Duodenal mucosa (tissue), 2 donors: ENCODE data around the gene FAM135A.
"Not testable (repeated sequence)": the region's sequence is repeated elsewhere in the genome, so short reads cannot be mapped to it uniquely, and the experiment has no call there.

Source experiments
- H3K27ac ChIP-seq: one replicate; pipeline ENCODE4 v1.7.0; 2013; ENCODE audit warnings: low read depth, low read length
- H3K27me3 ChIP-seq, 2 donors: one replicate each; pipeline ENCODE4 v1.7.0; 2013; ENCODE audit warnings: low read length in 2 of 2, control low read depth in 1 of 2; ENCODE audit not compliant: insufficient read depth in 2 of 2, control insufficient read depth in 1 of 2
- H3K36me3 ChIP-seq, 2 donors: one replicate each; pipeline ENCODE4 v1.7.0; 2013; ENCODE audit warnings: low read length in 2 of 2, control low read depth in 1 of 2; ENCODE audit not compliant: insufficient read depth in 2 of 2, control insufficient read depth in 1 of 2
- H3K4me1 ChIP-seq, 2 donors: one replicate each; pipeline ENCODE4 v1.7.0; 2013; ENCODE audit warnings: low read length in 2 of 2, control low read depth in 1 of 2; ENCODE audit not compliant: insufficient read depth in 2 of 2, control insufficient read depth in 1 of 2
- H3K4me3 ChIP-seq, 2 donors: one replicate each; pipeline ENCODE4 v1.7.0; 2013; ENCODE audit warnings: low read length in 2 of 2, low read depth in 1 of 2
- H3K9ac ChIP-seq, 2 donors: one replicate each; pipeline ENCODE4 v1.7.0; 2013; ENCODE audit warnings: low read length in 2 of 2, low read depth in 1 of 2
- H3K9me3 ChIP-seq, 2 donors: one replicate each; pipeline ENCODE4 v1.7.0; 2013; ENCODE audit warnings: low read length in 2 of 2, control low read depth in 1 of 2; ENCODE audit not compliant: control insufficient read depth in 1 of 2

The FAM135A gene

DNA sequence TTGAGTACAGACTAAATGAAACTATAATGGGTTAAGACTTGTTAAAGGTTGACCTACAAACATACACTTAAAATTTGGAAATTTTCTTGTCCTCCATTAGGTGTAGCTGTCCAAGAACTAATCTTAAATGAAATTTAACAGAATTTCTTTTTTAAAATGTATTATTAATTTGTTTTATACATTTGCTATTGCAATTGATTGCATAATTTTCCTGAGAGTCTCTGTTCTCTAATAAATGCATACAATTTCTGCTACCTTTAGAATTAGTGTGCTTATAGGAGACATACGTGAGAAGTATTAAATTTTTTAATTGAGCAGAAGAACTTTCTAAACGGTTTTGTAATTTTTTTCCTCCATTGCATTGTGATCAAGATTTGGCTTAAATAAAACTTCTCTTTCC is 1.5 kb downstream of the FAM135A start:
- Histone ChIP-seq H3K9ac (peak overlapping the region; percentile 83 to 91), H3K27me3 (no peaks in the 10 kb centered on the region), H3K9me3 (no peaks in the 10 kb centered on the region), H3K4me3 (peak overlapping the region; percentile 86 to 89), H3K36me3 (peaks cover 6 to 12% of the 10 kb centered on the region in 2 donors), H3K27ac (no peak overlapping the region), H3K4me1 (peaks cover 9 to 11% of the 10 kb centered on the region in 2 donors)

DNA sequence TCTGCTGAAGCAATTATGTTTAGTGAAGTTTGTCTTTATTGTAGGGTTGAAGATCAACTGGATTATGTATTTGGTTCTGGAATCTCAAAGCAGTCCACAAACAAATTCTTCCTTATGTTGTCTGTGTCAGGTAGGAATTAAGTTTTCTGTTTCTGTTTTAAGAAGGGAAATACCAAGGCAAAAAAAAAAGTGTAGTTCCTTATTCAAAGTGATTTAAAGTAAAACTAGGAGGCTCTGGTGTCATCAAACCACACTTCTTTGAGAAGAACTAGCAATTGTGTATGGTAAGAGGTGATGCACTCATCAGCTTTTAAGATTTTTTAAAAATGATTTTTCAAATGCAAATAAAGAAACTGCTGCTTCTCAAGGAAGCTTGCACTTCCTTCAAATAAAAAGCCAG is 1.9 kb downstream of the FAM135A start:
- peaks cover 9 to 11% of the 10 kb centered on the region in 2 donors for H3K4me1 ChIP-seq
- no peak overlapping the region for H3K27ac ChIP-seq
- H3K9ac ChIP-seq = peak overlapping the region; percentile 5 to 15
- peak overlapping the region; percentile 86 to 89 for H3K4me3 ChIP-seq
- H3K27me3 ChIP-seq = no peaks in the 10 kb centered on the region
- H3K9me3 ChIP-seq = no peaks in the 10 kb centered on the region
- H3K36me3 ChIP-seq = peaks cover 6 to 14% of the 10 kb centered on the region in 2 donors

DNA sequence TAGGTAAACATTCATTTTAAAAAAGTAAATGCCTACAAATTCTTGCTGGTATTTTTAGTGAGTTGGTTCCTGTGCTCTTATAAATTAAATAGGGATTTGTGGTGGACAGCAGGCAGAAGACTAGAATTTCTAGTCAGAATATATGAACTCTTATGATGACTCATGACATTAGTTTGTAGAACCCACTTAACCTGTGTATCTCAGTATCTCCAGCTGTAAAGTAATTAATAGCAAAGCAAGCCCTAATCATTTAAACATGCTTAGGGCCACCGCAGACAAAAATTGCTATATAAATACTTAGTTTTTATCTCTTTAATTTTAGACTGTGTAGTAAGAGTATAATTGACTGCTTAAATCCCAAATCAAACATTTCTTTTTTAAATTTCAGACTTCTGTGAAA is 2.4 kb downstream of the FAM135A start:
- Histone ChIP-seq H3K9ac (peak overlapping the region; percentile 5 to 15), H3K4me3 (peak overlapping the region; percentile 86 to 89), H3K27me3 (no peaks in the 10 kb centered on the region), H3K36me3 (peaks cover 6 to 15% of the 10 kb centered on the region in 2 donors), H3K27ac (no peak overlapping the region), H3K9me3 (no peaks in the 10 kb centered on the region), H3K4me1 (peaks cover 9 to 11% of the 10 kb centered on the region in 2 donors)

DNA sequence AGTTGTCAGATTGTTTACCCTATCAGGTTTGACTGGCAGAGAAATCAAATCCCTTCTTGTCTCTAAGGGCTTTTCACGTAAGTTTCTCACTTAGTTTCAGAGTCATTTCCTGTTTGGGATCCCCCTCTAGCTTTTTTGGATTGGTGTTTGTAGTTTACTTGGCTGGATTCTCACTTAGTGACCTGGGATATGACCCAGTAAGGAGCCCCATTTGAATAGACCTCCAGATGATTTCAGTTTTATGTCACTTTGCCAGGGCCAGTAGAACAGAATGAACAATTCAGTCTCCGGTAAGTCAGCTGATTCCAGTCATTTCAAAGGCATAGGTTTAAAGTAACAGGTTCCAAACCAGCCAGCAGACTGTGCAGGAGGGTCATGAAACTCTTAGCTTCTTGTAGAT is 8.2 kb downstream of the FAM135A start:
- H3K4me1 ChIP-seq = peaks cover 0 to 11% of the 10 kb centered on the region in 2 donors
- no peak overlapping the region for H3K9ac ChIP-seq
- H3K27me3 ChIP-seq = no peaks in the 10 kb centered on the region
- peaks cover 10 to 15% of the 10 kb centered on the region in 2 donors for H3K36me3 ChIP-seq
- H3K9me3 ChIP-seq = no peaks in the 10 kb centered on the region
- no peak overlapping the region for H3K27ac ChIP-seq
- H3K4me3 ChIP-seq = no peak overlapping the region

DNA sequence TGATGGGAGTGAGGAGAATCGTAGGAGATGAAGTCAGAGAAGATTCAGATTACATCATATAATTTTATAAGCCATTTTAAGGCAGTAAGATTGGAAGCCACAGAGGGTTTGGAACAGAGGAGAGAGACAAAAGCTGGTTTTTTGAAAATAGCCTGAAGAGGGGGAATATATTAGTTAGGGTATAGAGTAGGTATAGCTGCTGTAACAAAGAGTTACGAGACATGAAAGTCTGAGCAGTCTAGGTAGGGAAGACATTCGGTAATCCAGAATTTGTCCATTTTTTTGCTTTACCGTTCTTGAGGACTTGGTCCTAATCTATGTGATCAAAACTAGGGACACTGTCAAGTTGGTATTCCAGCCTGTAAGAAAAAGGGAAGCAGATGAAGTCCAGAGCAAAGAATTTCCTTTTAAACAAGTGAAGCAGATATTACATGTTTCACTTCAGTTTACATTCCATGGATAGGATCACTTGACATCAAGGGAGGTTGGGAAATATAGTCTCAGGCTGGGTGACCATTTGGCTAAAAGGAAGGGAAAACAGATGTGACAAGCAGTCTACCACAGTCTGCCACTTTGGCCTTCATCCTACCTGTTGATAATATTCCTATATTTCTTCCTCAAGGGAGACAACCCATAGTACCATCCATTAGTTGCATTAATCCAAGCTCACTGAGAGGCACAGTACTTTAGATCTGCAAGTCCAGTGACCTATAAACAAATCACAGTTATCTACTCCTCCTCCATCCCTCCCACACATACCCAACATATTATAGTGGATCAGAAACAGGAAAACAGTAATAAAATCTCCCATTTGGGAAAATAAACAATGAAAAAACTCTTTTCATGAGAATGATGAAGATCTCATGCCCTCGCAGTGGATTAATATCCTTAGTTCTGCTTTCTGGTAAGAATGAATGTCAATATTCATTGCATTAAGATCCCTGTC is 10.2 kb downstream of the FAM135A start:
- Histone ChIP-seq H3K36me3 (peaks cover 8 to 9% of the 10 kb centered on the region in 2 donors), H3K27ac (no peak overlapping the region)

DNA sequence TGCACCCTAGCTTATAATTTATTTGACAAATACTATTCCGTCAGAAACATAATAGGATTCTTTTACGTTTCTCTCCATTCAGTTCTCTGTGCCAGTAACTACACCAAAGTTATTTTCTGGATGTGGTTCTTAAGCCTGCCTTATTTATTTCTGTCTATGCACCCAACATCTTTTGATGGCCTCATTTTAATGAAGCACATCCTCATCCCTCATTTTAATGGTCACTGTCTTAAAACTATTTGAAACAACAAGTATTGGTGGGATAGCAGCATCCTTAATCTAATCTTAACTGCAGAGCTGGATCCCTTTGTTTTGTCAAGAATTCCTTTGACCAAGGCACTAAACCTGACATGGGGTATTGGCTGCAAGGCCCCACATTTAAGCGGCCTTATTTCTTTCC is 11.0 kb downstream of the FAM135A start:
- H3K36me3 ChIP-seq = peaks cover 7 to 10% of the 10 kb centered on the region in 2 donors
- no peak overlapping the region for H3K4me3 ChIP-seq
- no peak overlapping the region for H3K27ac ChIP-seq
- no peaks in the 10 kb centered on the region for H3K27me3 ChIP-seq
- no peak overlapping the region for H3K9ac ChIP-seq
- H3K4me1 ChIP-seq = peaks cover 0 to 15% of the 10 kb centered on the region in 2 donors
- H3K9me3 ChIP-seq = no peaks in the 10 kb centered on the region

More for the DNA sequence above, 10.2 kb downstream of the FAM135A start:
- Histone ChIP-seq H3K9me3 (no peaks in the 10 kb centered on the region), H3K27me3 (no peaks in the 10 kb centered on the region), H3K4me3 (no peak overlapping the region), H3K4me1 (peaks cover 0 to 15% of the 10 kb centered on the region in 2 donors), H3K9ac (no peak overlapping the region)

DNA sequence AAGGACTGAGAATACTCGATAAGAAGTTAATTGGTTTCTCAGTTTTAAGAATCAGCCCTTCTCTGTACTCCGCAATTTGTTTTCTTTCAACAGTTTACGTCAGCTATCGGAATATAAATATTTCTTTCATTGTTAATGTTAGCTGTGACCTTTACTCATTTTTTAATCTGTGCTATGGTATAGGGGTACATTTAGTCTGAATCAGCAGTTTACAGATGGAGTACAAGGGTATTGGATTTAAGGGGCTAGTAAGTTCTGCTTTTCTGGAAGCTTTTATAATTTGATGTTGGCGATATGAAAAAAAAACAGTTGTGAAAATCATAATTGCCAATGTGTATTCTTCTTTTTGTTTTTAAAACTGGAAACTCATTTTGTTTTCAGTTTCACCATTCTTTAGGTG is 23.0 kb downstream of the FAM135A start:
- no peaks in the 10 kb centered on the region for H3K27me3 ChIP-seq
- peaks cover 7 to 9% of the 10 kb centered on the region in 2 donors for H3K36me3 ChIP-seq
- no peak overlapping the region for H3K27ac ChIP-seq
- peaks cover 6 to 7% of the 10 kb centered on the region in 2 donors for H3K4me1 ChIP-seq
- H3K9me3 ChIP-seq = no peaks in the 10 kb centered on the region
- H3K9ac ChIP-seq = no peak overlapping the region
- no peak overlapping the region for H3K4me3 ChIP-seq

DNA sequence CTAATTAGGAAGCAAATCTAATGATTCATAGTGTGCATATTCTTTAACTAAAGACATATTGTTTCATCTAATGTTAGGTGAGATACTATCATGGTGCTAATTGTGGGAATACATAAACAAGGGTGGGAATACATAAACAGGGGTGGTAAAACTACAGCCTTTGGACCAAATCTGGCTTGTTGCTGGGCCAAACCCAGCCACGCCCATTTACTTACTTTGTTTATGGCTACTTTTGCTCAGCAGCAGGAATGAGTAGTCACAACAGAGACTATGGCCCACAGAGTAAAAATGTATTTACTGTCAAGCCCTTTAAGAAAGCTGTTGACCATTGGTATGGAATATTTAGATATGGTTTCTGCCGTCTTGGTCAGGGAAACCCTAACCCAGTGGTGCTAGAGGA is 31.7 kb downstream of the FAM135A start:
- Histone ChIP-seq H3K36me3 (peaks cover 13 to 15% of the 10 kb centered on the region in 2 donors), H3K4me1 (peaks cover 0 to 4% of the 10 kb centered on the region in 2 donors), H3K9me3 (peaks cover 5% of the 10 kb centered on the region in 2 donors), H3K9ac (no peak overlapping the region), H3K4me3 (no peak overlapping the region), H3K27ac (no peak overlapping the region), H3K27me3 (no peaks in the 10 kb centered on the region)

GRCh38 chr6:70447343-70448070 is 34.2 kb downstream of the FAM135A start:
- H3K4me3 ChIP-seq, H3K27me3 ChIP-seq, H3K27ac ChIP-seq, H3K9ac ChIP-seq, H3K9me3 ChIP-seq, H3K4me1 ChIP-seq: not testable (repeated sequence)
- H3K36me3 ChIP-seq = peaks cover 13 to 15% of the 10 kb centered on the region in 2 donors

DNA sequence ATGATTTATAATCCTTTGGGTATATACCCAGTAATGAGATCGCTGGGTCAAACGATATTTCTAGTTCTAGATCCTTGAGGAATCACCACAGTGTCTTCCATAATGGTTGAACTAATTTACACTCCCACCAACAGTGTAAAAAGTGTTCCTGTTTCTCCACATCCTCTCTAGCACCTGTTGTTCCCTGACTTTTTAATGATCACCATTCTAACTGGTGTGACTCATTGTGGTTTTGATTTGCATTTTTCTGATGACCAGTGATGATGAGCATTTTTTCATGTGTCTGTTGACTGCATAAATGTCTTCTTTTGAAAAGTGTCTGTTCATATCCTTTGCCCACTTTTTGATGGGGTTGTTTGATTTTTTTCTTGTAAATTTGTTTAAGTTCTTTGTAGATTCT is 40.6 kb downstream of the FAM135A start:
- H3K27me3 ChIP-seq, H3K9ac ChIP-seq, H3K36me3 ChIP-seq, H3K4me1 ChIP-seq, H3K9me3 ChIP-seq, H3K4me3 ChIP-seq, H3K27ac ChIP-seq: not testable (repeated sequence)
